Islet precursor cell (in vitro differentiated cells): ENCODE data around the gene HMG20B.

ENCODE experiments used
- DNase-seq: peaks from one replicate; pipeline ENCODE4 v3.0.0-alpha.2; 2018

Gene HMG20B

DNA sequence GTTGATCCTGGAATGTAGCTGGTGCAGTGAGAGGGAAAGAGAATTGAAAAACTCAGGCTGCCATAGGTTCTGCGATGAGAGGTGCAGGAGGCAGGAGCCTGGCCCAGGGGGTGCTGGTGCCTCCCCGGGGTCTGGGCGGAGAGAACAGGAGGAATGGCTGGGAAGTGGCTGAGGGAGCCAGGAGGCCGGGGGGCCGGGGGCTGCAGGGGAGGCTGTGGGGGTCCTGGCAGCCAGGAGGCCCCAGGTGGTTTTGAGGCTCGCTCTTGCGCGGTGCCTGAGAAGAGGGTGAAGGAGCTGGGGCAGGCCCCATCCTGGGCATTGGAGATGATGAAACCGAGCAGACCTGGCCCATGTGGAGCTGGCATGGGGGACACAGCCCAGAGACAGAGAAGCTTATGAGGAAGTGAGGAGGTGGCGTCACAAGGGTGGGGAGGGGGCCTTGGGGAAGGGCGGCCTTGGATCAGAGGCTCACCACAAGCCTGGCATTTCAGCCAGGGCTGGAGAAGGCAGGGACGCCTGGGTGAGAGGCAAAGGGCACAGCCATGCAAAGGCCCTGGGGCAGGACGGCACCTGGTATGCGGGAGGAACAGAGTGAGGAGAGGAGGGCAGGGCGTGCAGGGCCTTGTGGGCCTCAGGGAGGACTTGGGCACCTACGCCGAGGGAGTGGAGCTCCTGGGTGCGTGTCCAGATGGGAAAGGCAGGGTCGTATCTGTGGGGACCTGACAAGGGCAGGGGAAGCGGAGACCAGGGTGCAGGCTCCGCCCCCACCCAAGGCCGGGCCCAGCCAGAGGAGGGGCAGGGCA, 35.1 kb upstream of the HMG20B start:
- no peak for DNase-seq

GRCh38 chr19:3538258-3538929, 34.4 kb upstream of the HMG20B start:
- no peak for DNase-seq

GRCh38 chr19:3538965-3539755, 33.6 kb upstream of the HMG20B start, which contains the start of gene TEKTIP1:
Gene TEKTIP1 (plus strand): TSS chr19:3539174. CDS start chr19:3539178, 4 bp downstream.
- peak; percentile 71 for DNase-seq

- no peak for DNase-seq
Observed at GRCh38 chr19:3539756-3540118, 33.0 kb upstream of the HMG20B start.

- DNase-seq: no peak
Observed at GRCh38 chr19:3543150-3544057, 29.3 kb upstream of the HMG20B start.

- DNase-seq: no peak
Observed at GRCh38 chr19:3544058-3544376, 28.7 kb upstream of the HMG20B start.

DNA sequence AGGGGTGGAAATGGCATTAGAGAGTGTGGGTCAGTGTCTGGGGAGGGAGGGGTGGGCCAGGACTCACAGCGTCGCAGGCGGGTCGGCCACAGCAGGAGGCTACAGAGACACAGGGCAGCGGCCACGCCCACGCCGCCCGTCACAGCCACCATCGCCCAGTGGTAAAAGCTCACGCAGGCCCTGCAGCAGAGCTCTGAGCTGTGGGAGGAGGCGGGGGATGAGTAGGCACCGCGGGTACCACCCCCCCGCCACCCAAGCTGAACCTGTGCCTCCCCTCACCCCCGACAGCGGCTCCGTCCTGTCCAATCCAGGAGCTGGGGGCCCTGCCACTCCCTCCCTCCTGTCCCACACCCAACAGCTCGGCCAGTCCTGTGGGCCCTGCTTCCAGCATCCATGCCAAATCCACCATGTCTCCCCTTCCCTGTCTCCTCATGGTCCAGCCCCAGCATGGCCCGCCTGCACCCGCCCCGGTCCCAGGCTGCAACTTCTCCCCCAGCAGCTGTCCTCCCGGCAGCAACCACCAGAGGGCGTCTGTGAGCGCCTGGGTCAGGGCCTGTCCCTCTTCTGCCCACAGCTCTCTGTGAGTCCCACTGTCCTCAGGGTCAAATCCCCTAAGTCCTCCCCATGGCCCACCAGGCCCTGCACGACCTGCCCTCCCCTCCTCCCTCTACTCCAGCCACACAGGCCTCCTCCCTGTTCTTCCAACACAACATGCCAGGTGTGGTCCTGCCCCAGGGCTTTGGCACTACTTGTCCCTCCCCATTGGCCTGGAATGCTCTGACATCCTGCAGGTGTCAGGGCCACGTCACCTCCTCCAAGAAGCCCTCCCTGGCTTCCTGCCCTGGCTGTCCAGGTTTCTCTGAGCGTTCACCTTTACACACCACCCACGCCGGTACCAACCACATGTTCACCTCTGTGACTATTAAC, 27.7 kb upstream of the HMG20B start:
- DNase-seq: peak; percentile 91

- DNase-seq: no peak
Observed at GRCh38 chr19:3545669-3546034, 27.1 kb upstream of the HMG20B start.

- no peak for DNase-seq
Observed at GRCh38 chr19:3546119-3546518, 26.6 kb upstream of the HMG20B start.

- no peak for DNase-seq
Observed at GRCh38 chr19:3547301-3547731, 25.4 kb upstream of the HMG20B start.

DNA sequence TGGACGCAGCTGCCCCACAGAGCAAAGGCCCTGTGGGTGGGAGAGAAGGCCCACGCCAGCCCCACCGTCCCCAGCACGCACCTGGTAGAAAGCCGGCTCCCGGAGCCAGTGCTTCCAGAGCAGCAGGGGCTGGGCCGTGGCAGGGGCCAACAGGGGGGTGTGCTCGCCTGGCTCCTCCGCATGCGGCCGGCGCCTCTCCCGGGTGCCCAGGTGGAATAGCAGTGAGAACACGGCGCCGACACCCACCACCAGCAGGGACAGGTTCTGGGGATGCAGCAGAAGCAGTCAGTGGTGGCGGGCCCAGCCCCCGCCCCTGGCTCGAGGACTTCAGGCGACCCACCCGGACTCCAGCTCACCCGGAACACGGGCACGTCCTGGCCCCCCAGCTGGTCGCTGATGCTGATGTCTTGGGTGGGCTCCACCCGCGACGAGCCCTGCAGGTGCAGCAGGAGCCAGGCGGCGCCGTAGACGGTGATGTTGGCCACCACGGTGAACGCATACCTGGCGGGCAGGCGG, 24.9 kb upstream of the HMG20B start:
- no peak for DNase-seq

DNA sequence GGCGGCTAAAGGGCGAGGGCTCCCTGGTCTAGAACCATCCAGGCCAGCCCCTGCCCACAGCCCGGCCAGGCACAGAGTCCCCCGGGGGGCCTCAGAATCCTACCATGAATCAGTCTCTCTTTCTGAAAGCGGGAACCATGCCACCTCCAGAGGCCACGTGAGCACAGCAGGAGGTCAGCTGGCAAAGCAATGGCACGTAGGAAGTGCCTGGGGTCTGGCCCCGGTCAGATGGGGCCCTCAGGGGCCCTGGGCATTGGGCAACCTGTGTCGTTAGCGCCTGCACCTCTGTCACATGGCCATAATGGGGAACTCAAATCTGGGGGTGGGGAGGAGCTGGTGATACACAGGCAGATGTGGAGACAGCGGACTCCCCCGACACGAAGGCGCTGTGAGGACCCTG, 24.1 kb upstream of the HMG20B start:
- DNase-seq: no peak

GRCh38 chr19:3549816-3550215, 22.9 kb upstream of the HMG20B start:
- no peak for DNase-seq

DNA sequence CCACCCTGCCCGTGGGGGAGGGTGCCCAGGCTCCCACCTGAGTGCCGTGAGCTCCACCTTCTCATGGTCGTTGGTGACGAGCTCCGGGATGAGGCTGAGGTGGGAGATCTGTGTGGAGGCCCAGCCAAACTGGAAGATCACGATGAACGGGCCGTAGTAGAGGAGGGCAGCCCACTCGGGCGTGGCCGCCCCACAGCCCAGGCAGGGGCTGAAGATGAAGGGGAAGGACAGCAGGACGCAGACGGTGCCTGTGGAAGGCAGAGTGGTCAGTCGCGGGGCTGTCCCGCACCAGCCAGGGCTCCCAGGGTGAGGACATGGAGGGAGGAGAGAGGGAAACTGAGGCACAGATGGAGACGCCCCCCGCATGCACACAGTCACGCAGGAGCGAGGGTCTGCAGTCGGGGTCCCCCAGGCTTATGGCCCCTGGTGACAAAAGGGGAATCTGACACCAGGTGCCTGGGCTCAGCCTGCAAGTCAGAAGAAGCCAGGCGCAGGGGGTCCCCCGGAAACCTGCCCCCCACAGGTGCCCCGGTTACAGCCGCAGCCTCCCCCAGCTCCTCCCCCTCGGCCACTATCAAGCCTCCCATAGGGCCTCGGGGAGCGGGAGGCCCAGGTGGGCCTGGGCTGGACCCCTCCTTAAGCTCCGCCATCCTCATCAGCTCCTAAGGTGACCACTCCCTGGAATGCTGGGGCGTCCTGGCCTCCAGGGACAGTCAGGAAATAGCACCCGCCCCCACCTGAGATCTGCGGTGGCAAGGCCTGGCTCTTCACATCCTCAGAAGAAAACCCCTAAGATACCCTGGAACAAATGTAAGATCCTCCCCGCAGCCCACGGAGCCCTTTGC, 21.6 kb upstream of the HMG20B start:
- DNase-seq: no peak

DNA sequence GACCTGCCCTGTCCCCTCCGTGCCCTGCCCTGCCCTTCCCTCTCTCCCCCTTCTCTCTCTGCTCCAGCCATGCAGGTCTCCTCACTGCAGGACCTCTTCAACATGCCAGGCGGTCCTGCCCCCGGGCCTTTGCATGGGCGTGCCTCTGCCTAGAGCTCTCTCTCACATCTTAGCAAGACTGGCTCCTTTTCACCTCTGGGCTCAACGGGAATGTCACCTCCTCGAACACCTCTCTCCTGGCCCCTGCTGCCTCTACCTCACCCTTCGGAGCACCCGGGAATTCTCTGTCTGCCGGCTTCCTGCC, 21.0 kb upstream of the HMG20B start:
- DNase-seq: no peak

- no peak for DNase-seq
Observed at GRCh38 chr19:3554254-3555083, 18.3 kb upstream of the HMG20B start.

- no peak for DNase-seq
Observed at GRCh38 chr19:3555653-3556422, 16.9 kb upstream of the HMG20B start.

DNA sequence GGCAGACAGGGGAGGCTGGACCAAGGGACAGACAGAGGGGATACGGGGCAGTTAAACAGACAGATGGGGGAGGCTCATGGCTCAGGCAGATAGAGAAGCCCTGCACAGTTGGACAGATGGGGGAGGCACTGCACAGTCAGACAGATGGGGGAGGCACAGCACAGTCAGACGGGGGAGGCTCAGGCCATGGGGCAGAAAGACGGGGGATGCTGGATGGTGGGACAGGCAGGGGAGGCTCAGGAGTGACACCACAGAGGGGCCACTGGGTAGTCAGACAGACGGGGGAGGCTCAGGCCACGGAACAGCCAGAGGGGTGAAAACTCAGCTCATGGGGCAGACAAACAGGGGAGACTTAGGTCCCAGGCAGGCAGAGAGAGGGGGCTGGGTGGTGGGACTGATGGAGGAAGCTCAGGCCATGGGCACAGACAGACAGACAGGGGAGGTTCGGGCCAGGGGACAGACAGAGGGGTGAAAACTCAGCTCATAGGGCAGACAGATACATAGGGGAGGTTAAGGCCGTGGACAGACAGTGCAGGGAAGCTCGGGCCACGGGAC, 16.2 kb upstream of the HMG20B start:
- no peak for DNase-seq
